NCI-H526 (cell line): Measurements from ENCODE around the gene TUFM.
A peak's percentile ranks its signal among the peaks of the same experiment; 100 is the strongest.
"Not testable (repeated sequence)": the region's sequence is repeated elsewhere in the genome, so short reads cannot be mapped to it uniquely, and the experiment has no call there.

Experiments used
- DNase-seq, 2 experiments: peaks; one replicate each; lab custom pipeline; 2025; lab: John Stamatoyannopoulos, UW

TUFM gene

DNA sequence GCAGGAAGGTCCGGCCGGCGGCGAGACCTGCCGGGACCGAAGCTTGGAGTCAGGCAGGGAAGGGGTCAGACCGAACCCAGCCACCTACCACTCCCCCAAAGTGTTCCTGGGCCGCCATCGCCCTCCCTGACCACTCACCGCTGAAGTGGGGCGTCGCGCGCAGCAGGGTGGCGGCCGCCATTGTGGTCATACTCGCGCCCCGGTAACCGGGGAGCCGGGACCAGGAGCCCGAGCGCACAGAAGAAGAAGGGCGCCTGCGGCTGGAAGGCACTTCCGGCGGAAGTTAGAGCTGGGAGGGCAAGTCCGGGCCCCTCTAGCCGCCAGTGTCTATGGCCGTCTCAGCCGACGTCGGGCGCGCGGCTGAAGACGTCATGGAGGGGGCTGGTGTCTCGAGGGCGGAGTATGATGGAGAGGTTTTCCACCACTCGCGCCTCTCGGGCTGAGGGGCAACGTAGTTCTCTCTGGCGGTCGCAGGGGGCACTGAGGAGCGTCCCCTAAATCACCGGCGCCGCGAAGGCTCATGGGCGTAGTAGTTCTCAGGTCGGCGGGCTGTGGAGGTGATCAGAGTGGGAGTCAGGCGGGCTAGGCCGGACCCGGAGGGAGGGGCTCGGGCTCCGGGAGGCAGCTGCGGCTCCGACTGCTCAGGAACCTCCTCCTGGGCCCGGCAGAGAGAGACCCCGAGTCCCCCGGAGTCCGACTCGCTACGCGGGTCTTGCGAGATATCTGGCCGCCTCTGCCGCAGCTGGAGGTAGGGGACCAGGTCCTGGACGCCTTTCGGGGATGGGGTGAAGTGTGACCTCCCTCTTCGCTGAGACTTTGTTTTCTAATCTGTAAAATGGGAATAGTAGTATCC is at the start of gene TUFM:
TUFM (minus strand) TSS at position 269 of the 853 bp plus-strand sequence; CDS start at position 190, 79 bp downstream.
- peak; percentile 96 to 98 for DNase-seq

DNA sequence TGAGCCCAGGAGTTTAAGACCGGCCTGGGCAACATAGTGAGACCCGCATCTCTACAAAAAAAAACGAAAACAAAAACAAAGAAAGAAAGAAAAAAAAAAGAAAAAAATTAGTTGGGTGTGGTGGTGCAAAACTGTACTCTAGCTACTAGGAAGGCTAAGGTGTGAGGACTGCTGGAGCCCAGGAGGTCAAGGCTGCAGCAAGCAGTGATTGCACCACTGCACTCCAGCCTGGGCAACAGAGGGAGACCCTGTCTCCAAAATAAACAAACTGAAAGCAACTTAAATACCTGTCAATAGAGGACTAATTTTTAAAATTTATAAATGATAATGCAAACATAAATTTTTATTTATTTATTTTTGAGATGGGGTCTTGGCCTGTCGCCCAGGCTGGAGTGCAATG is 49.5 kb upstream of the TUFM start:
- no peak for DNase-seq

DNA sequence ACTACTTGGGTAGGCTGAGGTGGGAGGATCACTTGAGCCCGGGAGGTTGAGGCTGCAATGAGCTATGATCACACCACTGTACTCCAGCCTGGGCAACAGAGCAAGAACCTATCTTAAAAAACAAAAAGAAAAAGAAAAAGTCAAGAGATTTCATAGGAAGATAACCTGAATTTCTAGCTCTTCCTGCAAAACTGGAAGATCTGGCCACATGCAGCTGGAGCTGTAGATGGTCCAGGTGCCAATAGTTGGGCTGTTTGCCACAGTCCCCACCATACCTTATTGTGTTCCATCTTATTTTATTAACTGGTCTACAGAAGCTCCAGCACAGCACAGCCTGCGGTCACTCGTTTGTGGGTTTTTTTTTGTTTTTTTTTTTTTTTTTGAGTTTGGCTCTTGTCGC is 47.1 kb upstream of the TUFM start:
- no peak for DNase-seq

DNA sequence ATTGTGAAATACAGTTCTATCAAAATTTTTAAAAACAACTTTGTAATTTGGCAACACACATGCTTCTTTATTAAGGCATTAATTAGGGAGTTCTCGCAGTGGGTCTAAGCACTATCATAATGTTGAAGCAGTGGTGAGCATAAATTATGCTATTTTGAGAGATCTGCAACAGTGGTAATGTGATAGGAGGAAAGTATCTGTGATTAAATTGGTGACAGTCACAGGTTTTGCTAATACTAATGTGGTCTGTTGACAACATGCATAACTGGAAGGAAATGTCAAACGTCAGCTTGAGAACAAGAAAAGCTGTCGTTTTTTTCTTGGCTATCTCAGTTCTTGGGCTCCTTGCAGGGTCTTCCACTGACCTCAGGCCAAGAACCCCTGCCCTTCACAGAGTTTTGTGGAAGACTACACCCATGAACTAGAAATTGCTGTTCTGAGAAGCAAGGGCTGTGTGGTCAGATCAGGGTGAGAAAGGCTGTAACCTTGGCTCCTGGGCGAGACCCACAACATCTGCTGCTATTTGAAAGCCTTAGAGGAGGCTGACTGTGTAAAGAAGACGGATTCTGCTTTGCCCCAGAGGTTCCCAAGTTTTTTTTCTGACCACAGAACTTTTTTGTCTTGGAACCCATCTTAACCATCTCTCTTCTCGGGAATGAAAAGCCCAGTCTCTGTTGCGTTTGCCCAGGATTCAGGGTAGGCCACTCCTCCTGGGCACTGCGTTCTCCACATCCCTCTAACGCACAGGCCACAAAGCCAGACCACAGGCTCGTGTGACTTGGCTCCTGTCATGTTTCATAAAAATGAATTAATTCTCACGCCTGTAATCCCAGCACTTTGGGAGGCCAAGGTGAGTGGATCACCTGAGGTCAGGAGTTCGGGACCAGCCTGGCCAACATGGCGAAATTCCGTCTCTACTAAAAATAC is 46.1 kb upstream of the TUFM start:
- DNase-seq: no peak

DNA sequence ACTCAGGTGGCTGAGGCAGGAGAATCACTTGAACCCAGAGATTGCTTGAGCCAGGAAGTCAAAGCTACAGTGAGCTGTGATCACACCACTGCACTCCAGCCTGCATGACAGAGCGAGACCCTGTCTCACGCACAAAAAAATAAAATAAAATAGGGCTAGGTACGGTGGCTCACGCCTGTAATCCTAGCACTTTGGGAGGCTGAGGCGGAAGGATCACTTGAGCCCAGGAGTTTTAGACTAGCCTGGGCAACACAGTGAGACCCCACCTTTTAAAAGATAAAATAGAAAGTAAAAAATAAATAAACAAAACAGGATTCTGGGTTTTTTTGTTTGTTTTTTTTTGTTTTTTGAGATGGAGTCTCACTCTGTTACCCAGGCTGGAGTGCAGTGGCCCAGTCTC is 44.2 kb upstream of the TUFM start:
- DNase-seq: not testable (repeated sequence)

DNA sequence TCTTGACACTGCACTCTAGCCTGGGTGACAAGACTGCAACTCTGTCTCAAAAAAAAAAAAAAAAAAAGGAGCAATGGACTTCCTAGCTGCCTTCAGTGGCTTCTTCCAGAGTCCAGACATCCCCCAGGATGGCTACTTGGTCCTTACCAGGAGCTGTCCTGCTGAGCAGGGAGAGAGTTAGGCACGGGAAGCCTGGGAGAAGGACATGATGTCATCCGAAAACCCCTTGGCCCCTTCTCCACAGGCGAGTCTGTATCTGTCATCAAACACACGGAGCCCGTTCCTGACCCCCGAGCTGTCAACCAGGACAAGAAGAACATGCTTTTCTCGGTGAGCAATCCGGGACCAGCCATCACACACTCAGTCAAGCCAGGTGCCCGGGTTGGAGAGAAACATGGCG is 40.8 kb upstream of the TUFM start:
- no peak for DNase-seq

DNA sequence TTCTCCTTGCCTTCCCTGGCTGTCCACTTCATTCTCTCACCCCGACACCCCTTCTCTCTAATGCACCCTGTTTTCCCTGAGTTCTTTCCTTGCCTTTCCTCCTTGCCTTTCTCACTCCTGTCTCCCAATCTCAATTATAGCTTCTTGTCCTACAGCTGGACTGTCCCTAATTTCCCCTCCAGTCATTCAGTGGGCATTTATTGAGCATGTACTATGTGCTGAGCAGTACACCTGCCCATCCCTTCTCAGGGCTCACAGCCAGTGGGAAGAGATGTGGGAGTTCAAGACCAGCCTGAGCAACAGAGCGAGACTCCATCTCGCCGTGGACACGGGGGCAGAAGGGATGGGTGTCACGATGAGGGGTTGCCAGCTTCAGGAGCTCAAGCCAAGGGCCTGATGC is 37.9 kb upstream of the TUFM start:
- no peak for DNase-seq

DNA sequence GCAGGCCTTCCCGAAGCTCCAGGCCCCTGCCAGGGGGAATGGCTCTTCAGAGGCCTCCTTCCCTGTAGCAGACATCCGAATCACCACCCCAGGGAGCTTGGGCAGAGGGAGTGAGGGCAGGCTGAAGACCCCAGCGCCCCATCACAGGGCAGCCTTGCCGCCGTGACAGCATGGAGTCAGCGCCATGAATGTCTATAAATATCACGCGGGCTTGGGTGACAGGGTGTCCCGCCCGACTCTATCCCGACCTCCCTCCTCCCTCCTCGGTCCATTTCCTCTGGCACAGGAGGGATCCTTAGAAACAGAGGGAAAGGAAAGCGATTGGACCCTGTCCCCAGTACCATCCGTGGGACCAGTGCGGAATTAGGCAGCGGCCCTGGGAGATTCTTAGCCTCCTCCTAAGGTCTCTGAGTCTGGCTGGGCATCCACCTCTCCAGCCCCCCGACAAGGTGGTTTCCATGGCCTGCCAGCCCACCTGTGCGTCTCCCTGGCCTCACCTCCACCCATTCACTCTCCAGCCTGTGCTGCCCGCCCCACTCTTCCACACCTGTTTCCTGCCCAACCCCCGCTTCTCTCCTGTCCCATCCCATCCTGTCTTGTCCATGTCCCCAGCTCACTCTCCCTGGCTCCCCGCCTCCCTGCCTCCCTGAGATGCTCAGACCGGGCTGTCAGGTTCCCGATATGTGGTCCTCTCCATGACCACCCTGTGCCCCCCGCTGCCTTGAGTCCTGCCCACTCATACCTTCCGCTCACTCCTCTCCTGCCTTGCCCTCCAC is 37.3 kb upstream of the TUFM start:
- DNase-seq: no peak

DNA sequence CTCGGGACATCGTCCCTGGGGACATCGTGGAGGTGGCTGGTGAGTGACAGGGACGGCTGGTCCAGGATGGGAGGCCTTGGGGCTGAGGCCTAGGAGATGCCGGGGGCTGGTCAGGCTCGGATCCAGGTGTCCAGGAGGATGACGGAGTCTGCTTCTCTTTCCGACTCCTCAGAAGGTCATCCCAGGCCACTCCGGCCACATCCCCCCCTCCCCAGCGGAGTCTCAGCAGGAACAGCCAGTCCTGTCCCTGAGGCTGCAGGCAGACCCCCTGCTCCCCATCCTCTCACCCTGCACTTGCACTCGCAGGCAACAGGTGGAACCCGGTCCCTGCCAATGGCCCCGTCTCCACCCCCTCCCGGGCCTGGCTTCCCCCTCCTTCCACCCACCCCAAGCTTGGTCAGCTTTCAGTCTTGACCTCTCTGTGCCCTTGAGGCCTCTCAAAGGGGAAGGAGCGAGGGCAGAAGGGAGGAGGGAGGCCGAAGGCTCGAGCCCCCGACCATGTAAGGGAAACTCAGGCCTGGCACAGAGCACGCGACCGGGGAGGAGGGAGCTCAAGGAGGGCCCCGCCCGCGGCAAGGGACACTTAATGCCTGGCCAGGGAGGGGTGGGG is 36.5 kb upstream of the TUFM start:
- DNase-seq: no peak

DNA sequence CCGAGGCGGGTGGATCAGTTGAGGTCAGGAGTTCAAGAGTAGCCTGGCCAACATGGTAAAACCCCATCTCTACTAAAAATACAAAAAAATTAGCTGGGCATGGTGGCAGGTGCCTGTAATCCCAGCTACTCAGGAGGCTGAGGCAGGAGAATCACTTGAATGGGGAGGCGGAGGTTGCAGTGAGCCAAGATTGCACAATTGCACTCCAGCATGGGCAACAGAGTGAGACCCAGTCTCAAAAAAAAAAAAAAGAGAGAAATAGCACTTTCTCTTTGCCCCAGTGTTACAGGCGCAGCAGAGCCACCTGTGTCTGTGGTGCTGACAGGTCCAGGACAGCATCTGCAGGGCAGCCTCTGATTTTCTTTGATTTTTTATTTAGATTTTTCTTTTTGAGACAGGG is 35.4 kb upstream of the TUFM start:
- DNase-seq: not testable (repeated sequence)

DNA sequence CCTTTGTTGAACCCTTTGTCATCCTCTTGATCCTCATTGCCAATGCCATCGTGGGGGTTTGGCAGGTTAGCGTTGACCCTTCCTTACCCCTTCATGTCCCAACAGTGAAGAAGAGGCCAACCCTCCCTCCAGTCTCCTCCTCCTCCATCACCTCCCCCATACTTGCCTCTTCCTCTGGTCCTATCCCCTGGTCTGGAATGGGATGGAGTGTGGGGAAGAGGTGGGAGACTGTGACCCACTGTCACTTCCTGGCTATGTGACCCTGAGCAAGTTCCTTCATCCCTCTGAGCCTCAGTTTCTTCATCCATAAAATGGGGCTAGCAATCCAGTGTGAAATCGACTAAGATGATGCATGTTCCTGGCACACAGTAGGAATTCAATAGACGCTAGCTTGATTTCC is 34.8 kb upstream of the TUFM start:
- DNase-seq: no peak

DNA sequence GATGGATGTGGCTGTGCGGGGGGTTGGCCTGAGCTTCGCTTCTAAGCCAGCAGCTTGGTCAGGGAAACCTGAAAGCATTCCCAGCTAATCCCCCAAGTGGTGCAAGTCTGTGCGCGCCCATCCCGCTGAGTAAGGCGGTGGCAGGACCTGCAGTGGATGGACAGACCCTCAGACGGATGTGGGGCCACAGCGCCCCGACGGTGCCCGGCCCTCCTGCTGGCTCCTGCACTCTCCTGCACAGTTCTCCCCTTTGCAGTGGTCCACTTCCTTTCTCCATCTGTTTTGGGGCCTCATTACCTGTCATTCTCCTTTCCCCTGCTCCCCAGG is 34.4 kb upstream of the TUFM start:
- DNase-seq: no peak

DNA sequence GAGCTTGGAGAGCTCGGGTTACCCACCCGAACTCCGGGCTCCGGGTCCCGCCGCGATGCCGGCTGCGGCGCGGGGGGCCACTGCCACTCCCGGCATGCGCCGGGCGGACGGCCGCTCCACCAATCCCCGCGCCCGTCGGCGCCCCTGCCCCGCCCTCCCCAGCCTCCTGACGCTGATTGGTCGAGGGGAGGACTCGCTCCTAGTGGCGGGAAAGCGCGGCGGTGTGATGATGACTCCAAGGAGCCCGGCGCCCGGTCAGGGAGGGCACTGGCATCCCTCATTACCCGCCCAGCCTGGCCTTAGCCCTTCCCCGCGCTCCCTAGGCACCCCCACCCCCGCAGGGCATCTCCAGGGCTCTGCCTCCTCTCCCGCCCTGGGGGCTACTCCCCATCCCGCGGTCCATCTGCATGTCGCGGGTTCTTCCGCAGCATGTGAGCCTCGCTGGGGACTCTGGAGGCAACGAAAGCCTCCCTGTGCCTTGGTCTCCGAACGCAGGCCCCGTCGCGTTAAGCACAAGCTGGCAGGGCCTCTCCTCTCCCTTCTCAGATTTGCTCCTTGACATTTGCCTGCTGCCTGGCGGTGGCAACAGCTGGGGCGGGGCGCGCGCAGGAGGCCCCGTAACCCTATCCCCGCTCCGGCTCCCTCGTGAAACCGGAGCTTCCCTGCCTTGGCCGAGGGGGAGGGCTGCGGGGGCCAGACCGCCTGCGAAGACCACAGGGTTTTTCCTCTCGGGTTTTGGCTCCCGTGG is 33.9 kb upstream of the TUFM start:
- peak; percentile 70 to 93 for DNase-seq

DNA sequence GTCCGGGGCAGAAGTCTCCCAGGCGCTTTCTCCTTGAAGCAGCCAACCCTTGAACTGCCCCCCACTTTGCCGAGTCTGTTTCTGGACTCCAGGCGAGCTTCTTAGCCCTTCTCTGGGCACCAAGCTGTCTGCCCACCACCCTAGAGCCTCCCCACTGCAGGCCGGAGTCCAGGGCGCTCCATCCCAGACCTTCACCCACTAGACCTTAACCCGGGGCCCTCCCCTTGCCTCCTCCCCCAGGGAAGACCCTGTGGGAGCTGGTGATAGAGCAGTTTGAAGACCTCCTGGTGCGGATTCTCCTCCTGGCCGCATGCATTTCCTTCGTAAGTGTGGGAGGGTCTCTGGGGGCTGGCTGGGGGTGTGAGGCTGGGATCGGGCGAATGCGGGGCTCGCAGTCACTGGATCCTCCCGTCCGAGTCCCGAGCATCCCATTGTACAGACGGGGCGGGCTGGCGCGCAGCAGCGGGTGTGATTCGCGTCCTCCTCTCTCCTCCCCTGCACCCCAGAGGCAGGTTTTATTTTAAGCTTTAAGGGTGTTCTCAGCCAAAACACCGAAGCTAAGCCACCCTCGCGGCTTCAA is 33.2 kb upstream of the TUFM start:
- no peak for DNase-seq

DNA sequence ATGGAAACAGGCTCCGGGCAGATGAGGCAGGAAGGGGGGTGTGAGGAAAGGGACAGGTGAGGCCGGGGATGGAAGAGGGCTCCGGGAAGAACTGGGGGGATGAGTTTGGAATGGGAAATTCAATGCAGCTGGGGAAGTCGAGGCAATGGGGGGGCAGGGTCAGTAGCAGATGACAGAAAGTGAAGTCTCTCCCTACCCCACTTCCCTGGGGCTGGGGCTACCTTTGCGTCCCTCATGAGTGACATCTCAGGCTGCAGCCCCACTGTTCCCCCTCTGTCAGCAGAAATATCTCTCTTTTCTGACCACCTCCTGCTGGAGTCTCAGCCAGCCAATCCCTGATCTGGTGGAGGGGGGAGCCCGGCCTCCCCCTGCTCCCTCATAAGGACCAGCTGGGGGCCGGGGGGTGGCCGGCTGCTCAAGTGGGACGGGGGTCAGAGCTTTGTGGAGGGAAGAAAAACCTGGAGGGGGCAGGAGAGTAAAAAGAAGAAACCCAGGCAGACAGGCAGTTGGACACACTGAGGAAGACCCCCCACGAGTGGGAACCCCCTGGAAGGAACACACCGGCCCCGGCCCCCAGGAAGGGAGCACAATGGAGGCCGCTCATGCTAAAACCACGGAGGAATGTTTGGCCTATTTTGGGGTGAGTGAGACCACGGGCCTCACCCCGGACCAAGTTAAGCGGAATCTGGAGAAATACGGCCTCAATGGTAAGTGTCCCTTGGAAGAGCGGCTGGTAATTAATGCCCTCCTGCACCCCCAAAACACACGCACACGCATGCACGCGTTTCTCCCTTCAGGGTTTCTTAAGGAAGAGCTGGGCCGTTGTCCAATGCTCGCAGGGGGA is 32.2 kb upstream of the TUFM start, which contains the start of gene ATP2A1:
ATP2A1 (plus strand) TSS at position 406 of the 844 bp plus-strand sequence; CDS start at position 590, 184 bp downstream.
- no peak for DNase-seq

DNA sequence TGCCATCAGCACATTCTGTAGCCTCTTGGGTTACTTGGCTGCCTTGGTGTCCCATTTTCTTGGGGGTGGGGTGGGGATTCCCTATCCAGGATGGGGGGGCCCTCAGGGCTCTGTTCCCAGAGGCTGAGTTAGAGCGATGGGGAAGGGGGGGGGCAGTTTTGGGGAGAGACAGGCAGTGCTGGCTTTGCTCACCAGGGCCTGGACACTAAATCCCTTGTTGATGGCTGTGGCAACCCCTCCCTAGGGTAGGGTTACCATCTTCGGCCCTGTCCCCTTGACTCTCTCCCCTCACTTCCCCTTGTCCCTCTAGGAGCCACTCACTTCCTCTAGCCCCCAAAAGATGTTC is 31.5 kb upstream of the TUFM start:
- DNase-seq: no peak

DNA sequence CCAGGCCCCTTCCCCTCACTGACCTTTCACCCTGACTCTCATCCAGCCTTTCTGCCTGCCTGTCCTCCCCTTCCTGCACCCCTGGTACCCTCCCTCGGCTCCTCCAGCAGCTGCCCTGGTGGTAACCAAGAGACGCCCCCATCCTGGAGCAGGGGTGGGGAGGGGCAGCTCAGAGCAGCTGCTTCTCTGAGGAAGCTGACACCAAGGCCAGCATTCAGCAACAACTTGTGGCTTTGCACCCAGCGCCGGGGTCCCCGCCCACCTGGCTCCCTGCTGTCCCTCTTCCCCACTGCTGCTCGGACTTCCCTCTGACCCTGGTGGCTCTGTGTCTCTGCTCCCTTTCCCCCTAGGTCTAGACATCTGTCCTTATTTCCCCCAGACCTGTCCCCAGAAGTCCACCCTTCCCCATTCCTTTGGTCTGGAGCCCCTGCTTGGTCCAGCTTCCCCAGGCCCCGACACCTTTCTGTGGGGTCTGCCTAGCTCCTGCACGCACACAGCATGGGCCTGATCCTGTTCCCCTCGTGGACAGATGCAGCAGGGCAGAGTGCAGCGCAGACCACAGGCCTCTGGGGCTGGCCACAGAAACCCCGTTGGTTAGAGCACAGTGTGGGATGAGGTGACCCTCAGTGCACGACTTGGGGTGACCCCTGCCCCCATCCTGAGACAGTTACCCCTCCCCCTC is 31.0 kb upstream of the TUFM start:
- no peak for DNase-seq

DNA sequence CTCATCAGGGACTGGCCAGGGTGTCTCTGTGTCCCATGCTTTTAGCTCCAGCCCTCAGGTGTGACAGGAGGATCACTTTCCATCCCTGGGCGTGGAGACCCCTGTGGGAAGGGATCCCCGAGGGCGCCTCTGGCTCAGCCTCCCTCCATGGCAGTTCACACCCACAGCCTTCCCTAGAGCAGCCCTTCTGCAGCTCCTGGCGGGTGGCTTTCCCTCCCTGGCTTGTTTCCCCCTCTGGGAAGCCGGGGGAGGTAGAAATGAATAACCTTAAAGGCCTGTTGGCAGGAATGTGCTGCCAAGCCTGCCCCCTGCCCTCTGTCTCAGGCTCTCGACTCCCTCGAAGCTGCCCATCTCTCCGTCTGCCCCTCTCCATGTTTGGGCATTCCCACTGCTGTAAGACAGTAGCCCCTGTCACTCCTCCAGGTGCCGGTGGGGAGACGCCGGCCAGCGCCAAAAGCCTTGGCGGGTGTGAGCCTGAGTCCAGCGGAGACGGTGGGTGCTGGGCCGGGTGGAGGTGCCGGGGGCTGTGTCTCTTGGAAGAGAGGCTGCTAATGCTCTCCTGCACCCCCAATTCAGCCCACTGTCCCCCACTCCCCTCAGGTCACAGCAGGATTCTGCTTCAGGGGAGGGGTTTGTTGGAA is 30.0 kb upstream of the TUFM start:
- no peak for DNase-seq
